Left cardiac atrium (tissue), 4 donors: Measurements from ENCODE around the gene PTPRN2. TPM values are rescaled to one million over a fixed set of nuclear protein-coding genes. Genes with fewer than 3 reads are reported as not detected.

Experiments
- ATAC-seq, 2 donors: fragments of 200-7000 bp; cut with Tn5 transposase; one replicate each; pipeline ENCODE4 v1.9.1; 2020; ENCODE audit warnings: mild to moderate bottlenecking in 2 of 2, moderate library complexity in 2 of 2
- DNase-seq: peaks from one replicate; pipeline ENCODE4 v3.0.0-alpha.2; 2020
- intact Hi-C, 2 donors: fragments of 100-400 bp; cut with DNase I; formaldehyde crosslinking; loops; one replicate each; pipeline versions ENCODE4 v1.14.1 to v1.15.1; 2022 to 2023
- total RNA-seq, 2 donors: library from RNA; stranded (reverse); fragmentation: NEBNext Ultra II Directional; extraction: Animal tissue kit (Norgen Biotek cat#: 25700); gene quantifications; one replicate each; pipeline ENCODE4 v1.2.1, GENCODE V29; 2021
- donor health status: DM: no; HTN: yes; CAD: no.
- donor health status: DM: no; HTN: yes; CAD: no; lungs with severe emphysema.
- donor health status: DM: yes; HTN: yes; CAD: no.
- donor health status: Dilated cardiomyopathy.

The PTPRN2 gene
- total RNA-seq, 2 donors from 2014 or later, result 1.9 to 2.3 TPM

DNA sequence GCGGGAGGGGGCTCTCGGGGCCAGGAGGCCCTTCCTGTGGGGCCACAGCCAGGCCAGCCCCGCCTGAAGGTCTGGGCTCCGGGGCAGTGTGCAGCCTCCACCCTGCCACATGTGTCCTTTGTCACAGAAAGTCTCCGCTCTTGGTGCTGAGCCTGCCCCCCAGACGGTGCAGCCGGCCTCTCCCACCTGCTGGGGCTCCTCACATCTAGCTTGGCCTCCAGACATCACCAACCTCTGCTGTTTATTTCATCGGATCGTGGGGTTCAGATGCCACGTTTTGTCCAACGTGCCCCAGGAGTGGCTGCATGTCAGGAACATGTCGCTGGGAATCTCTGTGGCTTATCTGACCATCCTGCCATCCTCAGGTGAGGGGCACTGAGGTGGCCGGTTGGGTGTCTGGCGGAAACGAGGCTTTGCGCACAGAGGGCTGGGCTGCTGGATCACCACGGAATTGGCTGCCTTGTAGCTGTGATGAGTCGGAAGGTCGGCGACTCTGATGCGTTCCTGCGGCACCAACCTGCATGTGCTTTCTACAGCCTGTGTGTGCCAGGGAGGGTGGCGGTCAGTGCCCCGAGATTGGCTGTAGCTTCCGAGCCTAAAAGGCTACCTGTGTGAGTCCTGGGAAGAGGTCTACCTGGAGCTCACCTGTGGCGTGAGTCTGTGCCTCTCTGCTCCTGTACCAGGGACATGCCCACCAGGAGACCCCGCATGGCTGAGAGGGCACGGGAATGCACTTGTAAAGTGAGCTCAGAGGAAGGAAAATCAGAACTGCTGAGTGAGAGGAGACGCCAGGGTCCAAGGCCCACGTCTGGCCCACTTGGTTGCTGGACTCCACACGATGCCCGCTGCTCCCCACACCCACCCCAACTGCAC, 934.4 kb downstream of the PTPRN2 start:
- no peak for ATAC-seq
- intact Hi-C loops, result no loop called here
- no peak for DNase-seq

GRCh38 chr7:157652161-157652953, 935.3 kb downstream of the PTPRN2 start:
- intact Hi-C loops, result no loop called here
- no peak for ATAC-seq
- no peak for DNase-seq

GRCh38 chr7:157651366-157652160, 936.1 kb downstream of the PTPRN2 start:
- ATAC-seq (no peak), DNase-seq (no peak)
- intact Hi-C loops, result no loop called here

GRCh38 chr7:157650801-157651200, 936.8 kb downstream of the PTPRN2 start:
- intact Hi-C loops, result no loop called here
- ATAC-seq (no peak), DNase-seq (no peak)

- intact Hi-C loops, result no loop called here
- no peak for ATAC-seq
- DNase-seq, result no peak
Observed at GRCh38 chr7:157650131-157650631, 937.4 kb downstream of the PTPRN2 start.

- intact Hi-C loops, result no loop called here
- DNase-seq (no peak), ATAC-seq (no peak)
Observed at GRCh38 chr7:157646551-157646950, 941.1 kb downstream of the PTPRN2 start.

DNA sequence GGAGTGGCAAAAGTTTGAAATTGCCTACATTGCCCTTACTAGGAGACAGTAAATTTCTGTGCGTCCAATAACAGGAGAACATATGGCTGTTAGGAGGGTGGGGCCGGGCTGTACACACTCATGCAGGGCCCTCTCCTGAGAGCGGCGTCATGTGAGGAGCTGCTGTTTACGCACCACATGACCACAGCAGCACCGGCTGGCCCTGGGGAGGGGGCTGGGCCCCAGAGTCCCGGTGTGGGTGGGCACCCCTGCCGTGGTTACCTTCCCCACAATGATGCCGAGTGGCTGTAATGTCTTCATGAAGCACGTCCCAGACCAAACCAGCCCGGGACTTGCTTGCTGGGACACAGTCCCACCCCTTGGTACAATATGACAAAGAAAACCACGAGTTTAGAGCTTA, 942.1 kb downstream of the PTPRN2 start:
- DNase-seq (no peak), ATAC-seq (no peak)
- intact Hi-C loops, result no loop called here

- intact Hi-C loops, result no loop called here
- ATAC-seq, result no peak
- DNase-seq, result no peak
Observed at GRCh38 chr7:157644946-157645345, 942.7 kb downstream of the PTPRN2 start.

DNA sequence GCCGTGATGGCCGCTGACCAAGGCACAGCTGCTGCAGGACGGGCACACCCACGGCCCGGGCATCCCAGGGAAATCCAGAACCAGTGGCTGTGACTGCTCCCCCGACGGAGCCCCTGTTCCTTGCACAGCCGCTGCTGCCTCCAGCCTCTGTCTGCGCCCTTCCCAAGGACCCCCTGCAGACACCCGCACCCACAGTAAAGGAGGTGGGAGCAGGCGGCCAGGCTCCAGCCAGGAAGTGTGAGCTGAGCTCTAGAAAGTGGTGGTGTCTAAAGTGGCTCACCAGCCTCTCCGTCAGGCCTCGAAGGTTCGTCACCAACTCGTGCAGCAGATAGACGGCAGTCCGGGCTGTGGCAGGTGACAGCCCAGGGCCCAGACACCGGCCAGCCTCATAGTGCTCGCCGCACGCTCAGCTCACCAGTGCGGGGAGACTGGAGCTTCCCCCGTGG, 944.1 kb downstream of the PTPRN2 start:
- ATAC-seq (no peak), DNase-seq (no peak)
- intact Hi-C loops, result no loop called here

GRCh38 chr7:157641866-157642265, 945.8 kb downstream of the PTPRN2 start:
- DNase-seq (no peak), ATAC-seq (no peak)
- intact Hi-C loops, result no loop called here

DNA sequence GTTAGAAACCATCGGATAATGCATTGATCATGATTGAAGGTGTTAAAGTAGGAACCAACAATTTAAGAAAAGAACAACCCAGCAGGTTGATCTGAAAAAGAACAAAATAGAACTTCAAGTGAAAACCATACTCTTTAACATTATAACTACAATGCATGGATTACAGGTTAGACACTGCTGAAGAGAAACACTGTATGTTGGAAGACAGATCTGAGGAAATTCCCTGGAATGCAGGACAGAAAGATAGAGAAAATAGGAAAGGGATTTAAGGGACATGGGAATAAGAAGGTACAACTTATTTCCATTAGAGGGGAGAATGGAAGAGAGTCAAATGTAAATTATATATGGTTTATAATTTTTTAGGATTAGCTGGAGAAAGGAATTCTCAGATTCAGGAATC, 947.5 kb downstream of the PTPRN2 start:
- intact Hi-C loops, result no loop called here
- no peak for ATAC-seq
- DNase-seq, result no peak

- no peak for ATAC-seq
Observed at GRCh38 chr7:157638563-157638962, 949.1 kb downstream of the PTPRN2 start.

DNA sequence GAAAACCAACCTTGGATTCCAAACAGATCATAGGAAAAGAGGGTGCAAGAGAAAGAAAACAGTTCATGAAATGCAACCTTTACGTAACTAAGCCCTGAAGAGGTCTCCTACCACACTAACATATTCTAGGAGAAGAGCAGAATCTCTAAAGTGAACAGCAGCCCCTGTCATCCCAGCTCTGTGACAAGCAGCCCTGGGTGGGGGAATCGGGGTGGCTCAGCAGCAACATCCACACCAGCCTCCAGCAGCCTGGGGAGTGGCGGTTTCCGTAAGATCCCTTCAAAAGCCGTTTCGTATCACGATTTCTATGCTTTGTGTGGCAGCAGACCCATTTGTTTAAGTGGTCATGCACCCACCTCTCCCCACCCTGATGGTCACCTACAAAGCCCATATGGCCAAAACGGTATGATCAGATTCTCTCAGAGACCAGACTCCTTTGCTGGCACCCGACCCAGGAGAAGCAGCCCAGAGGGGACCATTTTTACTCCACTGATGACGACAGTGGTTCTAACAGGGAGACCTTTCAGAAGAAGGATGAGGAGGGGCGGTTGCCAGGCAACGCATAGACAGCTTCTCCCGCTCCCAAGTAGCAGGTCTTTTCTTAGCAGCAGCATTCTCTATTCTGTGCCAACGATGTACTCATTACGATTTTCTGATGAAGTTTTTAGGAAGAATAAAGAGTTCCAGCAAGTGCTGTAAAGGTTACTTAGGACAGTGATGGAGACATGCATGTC, 950.2 kb downstream of the PTPRN2 start:
- no peak for DNase-seq
- intact Hi-C loops, result no loop called here
- ATAC-seq, result no peak

More at GRCh38 chr7:157638563-157638962, 949.1 kb downstream of the PTPRN2 start:
- intact Hi-C loops, result no loop called here
- DNase-seq, result no peak

- ATAC-seq (no peak), DNase-seq (no peak)
- intact Hi-C loops, result no loop called here
Observed at GRCh38 chr7:157635669-157636068, 952.0 kb downstream of the PTPRN2 start.

DNA sequence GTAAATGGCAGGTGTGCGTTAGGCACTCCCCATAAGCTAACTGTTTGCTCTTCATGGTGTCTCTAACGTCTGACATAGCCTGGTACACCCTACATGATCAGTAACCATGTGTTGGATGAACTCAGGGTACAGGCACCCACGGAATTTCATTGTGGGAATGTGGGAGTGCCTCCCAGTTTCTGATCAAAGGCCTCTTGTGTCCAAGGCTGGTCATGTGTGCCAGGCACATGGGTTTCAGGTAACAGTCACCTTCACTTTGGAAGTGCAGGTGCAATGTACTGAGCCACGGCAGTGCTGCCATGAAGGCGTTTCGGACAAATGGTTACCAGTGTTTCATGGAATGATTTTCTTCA, 952.5 kb downstream of the PTPRN2 start:
- ATAC-seq (no peak), DNase-seq (no peak)
- intact Hi-C loops, result no loop called here

DNA sequence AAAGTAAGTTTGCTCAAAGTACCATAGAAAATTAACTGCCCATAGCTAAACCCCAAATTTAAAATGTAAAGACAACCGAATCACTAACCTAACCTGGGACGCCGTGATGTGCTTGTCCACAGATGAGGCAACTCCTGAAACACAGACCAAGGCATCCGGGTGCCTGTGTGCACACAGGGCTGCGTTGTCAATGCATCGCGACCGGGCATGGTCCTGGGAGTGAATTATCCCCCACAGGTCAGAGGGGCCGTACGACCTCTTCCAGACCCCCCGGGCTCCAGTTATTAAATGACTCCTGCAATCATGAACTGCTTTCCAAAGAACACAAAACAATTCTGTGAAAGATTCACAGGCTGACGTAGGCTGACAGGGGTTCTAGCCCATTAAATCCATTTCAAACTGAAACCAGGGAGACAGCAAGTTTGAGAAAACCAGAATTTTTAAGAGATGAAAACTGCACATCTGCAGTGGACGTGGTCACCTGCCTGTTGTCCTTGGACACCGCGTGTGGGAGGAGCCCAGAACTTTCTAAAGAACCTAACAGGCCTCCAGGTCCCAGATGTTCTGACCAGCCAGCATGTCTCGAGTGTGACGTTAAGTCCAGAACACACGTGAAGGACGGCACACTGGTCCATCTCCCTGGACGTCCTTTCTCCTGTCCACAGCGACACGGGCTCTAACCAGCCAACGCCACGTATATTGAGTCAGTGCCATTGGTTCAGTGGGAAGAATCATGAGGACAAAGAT, 953.0 kb downstream of the PTPRN2 start:
- no peak for DNase-seq
- intact Hi-C loops, result no loop called here
- no peak for ATAC-seq

- ATAC-seq (no peak), DNase-seq (no peak)
- intact Hi-C loops, result no loop called here
Observed at GRCh38 chr7:157633465-157634185, 954.0 kb downstream of the PTPRN2 start.
